Measurements from ENCODE around the gene LINGO4.

GRCh38 chr1:151831256-151831591 lies 26.0 kb upstream of the LINGO4 start:
- TF ChIP-seq, protein P1, sequence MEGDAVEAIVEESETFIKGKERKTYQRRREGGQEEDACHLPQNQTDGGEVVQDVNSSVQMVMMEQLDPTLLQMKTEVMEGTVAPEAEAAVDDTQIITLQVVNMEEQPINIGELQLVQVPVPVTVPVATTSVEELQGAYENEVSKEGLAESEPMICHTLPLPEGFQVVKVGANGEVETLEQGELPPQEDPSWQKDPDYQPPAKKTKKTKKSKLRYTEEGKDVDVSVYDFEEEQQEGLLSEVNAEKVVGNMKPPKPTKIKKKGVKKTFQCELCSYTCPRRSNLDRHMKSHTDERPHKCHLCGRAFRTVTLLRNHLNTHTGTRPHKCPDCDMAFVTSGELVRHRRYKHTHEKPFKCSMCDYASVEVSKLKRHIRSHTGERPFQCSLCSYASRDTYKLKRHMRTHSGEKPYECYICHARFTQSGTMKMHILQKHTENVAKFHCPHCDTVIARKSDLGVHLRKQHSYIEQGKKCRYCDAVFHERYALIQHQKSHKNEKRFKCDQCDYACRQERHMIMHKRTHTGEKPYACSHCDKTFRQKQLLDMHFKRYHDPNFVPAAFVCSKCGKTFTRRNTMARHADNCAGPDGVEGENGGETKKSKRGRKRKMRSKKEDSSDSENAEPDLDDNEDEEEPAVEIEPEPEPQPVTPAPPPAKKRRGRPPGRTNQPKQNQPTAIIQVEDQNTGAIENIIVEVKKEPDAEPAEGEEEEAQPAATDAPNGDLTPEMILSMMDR (IDR thresholded peaks at IDR 0.05; ENCODE audit: poor library complexity) = no peak
- TF ChIP-seq EZH2 (IDR thresholded peaks at IDR 0.05; ENCODE audit: borderline replicate concordance) (no peak), EZH2phosphoT487 (IDR thresholded peaks at IDR 0.05; ENCODE audit: low read depth, severe bottlenecking, unreplicated experiment) (no peak)

Data from hepatocyte (in vitro differentiated cells).